HAP-1 (cell line): Measurements from ENCODE around the gene SF3A1.
"Not testable (repeated sequence)": the region's sequence is repeated elsewhere in the genome, so short reads cannot be mapped to it uniquely, and the experiment has no call there.

ENCODE experiments used
- DNase-seq, 2 experiments: peaks; one replicate each; pipeline ENCODE4 v3.0.0-alpha.2; 2016 to 2020; ENCODE audit warnings: low spot score in 2 of 2
- H3K27me3 ChIP-seq: fragments of 250-450 bp; sonication (Bioruptor Pico); 2 replicates; pipeline ENCODE4 v1.5.1; 2020; ENCODE audit warnings: low read depth, mild to moderate bottlenecking, moderate library complexity
- H3K36me3 ChIP-seq: fragments of 250-450 bp; sonication (Bioruptor Pico); replicated peaks from 2 replicates; pipeline ENCODE4 v1.5.1; 2020; ENCODE audit warnings: mild to moderate bottlenecking
- H3K4me1 ChIP-seq: fragments of 250-450 bp; sonication (Bioruptor Pico); 2 replicates; pipeline ENCODE4 v1.5.1; 2020; ENCODE audit warnings: mild to moderate bottlenecking
- H3K4me3 ChIP-seq: fragments of 250-450 bp; sonication (Bioruptor Pico); 2 replicates; pipeline ENCODE4 v1.5.1; 2020; ENCODE audit warnings: mild to moderate bottlenecking, moderate library complexity
- H3K9me3 ChIP-seq: fragments of 250-450 bp; sonication (Bioruptor Pico); 2 replicates; pipeline ENCODE4 v1.5.1; 2020; ENCODE audit warnings: mild to moderate bottlenecking, moderate library complexity
- in situ Hi-C: fragments of 300-500 bp; cut with MboI; formaldehyde crosslinking; loops from 3 replicates; pipeline ENCODE4 v1.14.3; 2020; ENCODE audit warnings: low sequenced_read_pairs, inconsistent platforms, mixed read lengths

The SF3A1 gene

DNA sequence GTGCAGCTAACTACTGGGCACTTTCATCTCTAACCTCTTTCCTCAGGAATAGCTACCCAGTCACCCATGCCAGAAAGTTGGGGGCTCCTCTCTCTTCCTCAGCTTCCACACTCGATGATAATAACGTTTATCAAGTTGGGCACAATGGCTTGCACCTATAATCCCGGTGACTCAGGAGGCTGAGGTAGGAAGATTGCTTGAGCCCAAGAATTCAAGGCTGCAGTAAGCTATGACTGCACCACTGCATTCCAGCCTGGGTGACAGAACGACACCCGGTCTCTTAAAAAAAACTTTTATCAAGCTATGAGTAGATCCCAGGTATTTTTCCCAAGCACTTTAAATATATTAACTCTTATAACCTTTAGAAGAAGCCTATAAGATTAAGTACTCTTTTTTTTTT lies 2.0 kb downstream of the SF3A1 start:
- no peaks in the 10 kb centered on the region for H3K27me3 ChIP-seq
- in situ Hi-C loops, result no loop called here

GRCh38 chr22:30351226-30351625 lies 5.5 kb downstream of the SF3A1 start:
- Histone ChIP-seq H3K4me3 (no peak overlapping the region), H3K4me1 (peaks cover 6% of the 10 kb centered on the region), H3K36me3 (peaks cover 64% of the 10 kb centered on the region), H3K9me3 (no peaks in the 10 kb centered on the region), H3K27me3 (no peaks in the 10 kb centered on the region)
- DNase-seq, result no peak
- in situ Hi-C loops, result no loop called here

More for the DNA sequence above, 2.0 kb downstream of the SF3A1 start:
- Histone ChIP-seq H3K4me1 (peaks cover 6% of the 10 kb centered on the region), H3K9me3 (no peaks in the 10 kb centered on the region), H3K4me3 (no peak overlapping the region), H3K36me3 (peaks cover 43% of the 10 kb centered on the region)
- DNase-seq, result no peak

DNA sequence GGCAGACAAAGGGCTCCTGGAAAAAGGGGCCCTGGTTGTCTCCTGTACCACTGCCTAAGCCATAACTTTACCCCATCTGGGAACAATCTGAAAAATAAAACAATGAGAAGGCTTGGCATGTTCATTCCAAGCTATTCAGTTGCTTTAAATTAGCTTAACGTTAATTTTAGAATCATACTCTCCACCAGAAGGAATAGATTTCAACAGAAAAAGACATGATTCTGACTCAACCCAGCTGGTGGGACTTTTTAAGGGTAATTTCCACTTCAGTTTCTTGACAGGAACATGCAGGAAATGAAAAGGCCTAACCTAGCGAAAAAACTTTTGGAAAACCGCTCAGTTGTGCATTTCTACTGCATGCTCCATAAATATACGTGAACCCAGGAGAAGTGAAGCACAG lies 7.9 kb downstream of the SF3A1 start:
- in situ Hi-C loops, result no loop called here
- Histone ChIP-seq H3K36me3 (peaks cover 84% of the 10 kb centered on the region), H3K27me3 (no peaks in the 10 kb centered on the region)

GRCh38 chr22:30348404-30348803 lies 8.3 kb downstream of the SF3A1 start:
- Histone ChIP-seq H3K4me1 (no peaks in the 10 kb centered on the region), H3K4me3 (no peak overlapping the region), H3K9me3 (no peaks in the 10 kb centered on the region), H3K27me3 (no peaks in the 10 kb centered on the region), H3K36me3 (peaks cover 84% of the 10 kb centered on the region)
- DNase-seq, result no peak
- in situ Hi-C loops, result no loop called here

More for the DNA sequence above, 7.9 kb downstream of the SF3A1 start:
- Histone ChIP-seq H3K9me3 (no peaks in the 10 kb centered on the region), H3K4me3 (no peak overlapping the region), H3K4me1 (no peaks in the 10 kb centered on the region)
- DNase-seq, result no peak

GRCh38 chr22:30347255-30347892 lies 9.3 kb downstream of the SF3A1 start:
- in situ Hi-C loops, result no loop called here
- H3K4me3 ChIP-seq, result no peak overlapping the region
- H3K36me3 ChIP-seq, result peaks cover 86% of the 10 kb centered on the region
- no peaks in the 10 kb centered on the region for H3K27me3 ChIP-seq
- no peaks in the 10 kb centered on the region for H3K9me3 ChIP-seq
- no peaks in the 10 kb centered on the region for H3K4me1 ChIP-seq
- no peak for DNase-seq

DNA sequence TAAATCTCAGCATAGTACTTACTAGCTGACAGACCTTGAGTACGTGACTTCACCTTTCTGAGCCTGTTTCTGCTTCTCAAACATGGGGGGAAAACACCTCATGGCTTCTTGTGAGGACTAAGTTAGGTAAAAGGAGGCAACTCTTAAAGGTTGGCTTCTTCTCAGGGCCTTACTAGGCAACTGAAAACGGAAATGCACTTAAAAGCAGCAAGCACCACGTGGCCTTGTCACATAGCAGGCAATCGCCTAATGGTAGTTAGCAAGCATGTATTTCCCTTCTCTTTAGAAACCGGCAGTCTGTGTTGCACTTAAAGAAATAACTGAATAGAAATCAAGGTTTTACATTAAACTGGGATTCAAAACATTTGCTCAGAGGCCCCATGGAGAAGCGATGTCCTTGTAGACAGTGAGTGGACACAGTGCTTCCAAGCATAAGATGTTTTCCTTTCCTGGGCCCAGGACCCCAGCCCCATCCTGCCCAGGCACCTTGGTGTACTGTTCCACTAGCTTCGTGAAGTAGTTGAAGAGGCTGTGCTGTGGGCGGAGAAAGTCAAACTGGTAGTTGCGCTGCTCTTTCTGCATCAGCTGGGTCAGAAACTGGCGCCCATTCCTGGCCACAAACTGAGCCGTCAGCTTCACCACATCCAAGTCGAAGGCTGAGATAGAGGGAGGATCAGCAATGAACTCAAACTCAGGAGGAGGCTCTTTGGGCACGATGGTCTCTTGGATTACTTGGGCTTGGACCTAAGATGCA lies 12.1 kb downstream of the SF3A1 start:
- in situ Hi-C loops, result no loop called here
- Histone ChIP-seq H3K36me3 (peaks cover 89% of the 10 kb centered on the region), H3K4me3 (no peak overlapping the region), H3K27me3 (no peaks in the 10 kb centered on the region), H3K9me3 (no peaks in the 10 kb centered on the region), H3K4me1 (no peaks in the 10 kb centered on the region)
- no peak for DNase-seq

DNA sequence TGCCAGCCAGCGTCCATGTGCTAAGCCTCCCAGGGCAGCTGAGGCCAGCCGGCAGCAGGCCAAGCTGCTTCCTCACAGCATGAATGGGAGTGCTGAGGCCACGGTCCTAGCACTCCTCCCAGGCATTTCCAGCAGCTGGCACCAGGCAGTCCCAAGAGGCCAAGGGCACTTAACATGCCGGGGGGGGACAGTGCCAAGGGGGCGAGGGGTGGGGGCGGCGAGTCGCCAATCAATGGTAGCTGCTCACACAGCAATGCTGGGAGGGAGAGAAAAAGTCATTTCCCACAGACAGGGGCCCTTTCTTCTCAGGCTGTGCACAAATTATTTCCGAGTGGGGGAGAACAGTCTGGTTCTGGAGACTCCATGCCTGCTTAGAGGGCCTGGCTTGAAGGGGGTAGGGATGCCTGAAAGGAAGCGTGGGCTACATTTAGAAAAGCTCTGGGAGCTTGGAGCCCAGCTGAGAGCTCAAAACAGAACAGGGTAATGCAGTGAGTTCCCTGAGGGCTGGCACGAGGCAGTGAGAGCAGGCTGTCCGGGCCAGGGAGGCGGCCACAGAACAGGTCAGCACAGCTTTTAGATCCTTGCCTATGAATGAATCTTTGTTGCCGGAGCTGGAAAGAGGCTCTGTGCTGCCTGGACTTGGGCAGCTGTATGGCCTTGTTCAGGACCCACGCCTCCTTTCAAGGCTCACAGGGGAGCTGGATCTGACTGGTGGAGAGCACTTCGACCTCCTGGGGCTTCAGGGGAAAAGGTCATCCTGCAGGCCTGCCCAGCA lies 15.6 kb downstream of the SF3A1 start:
- no peak overlapping the region for H3K4me3 ChIP-seq
- in situ Hi-C loops, result no loop called here
- no peaks in the 10 kb centered on the region for H3K9me3 ChIP-seq
- DNase-seq, result no peak
- H3K4me1 ChIP-seq, result no peaks in the 10 kb centered on the region
- H3K36me3 ChIP-seq, result peaks cover 93% of the 10 kb centered on the region
- no peaks in the 10 kb centered on the region for H3K27me3 ChIP-seq

GRCh38 chr22:30338802-30339201 lies 17.9 kb downstream of the SF3A1 start:
- DNase-seq, result no peak
- Histone ChIP-seq H3K4me3 (no peak overlapping the region), H3K27me3 (no peaks in the 10 kb centered on the region), H3K36me3 (peaks cover 93% of the 10 kb centered on the region), H3K9me3 (no peaks in the 10 kb centered on the region), H3K4me1 (no peaks in the 10 kb centered on the region)
- in situ Hi-C loops, result no loop called here

DNA sequence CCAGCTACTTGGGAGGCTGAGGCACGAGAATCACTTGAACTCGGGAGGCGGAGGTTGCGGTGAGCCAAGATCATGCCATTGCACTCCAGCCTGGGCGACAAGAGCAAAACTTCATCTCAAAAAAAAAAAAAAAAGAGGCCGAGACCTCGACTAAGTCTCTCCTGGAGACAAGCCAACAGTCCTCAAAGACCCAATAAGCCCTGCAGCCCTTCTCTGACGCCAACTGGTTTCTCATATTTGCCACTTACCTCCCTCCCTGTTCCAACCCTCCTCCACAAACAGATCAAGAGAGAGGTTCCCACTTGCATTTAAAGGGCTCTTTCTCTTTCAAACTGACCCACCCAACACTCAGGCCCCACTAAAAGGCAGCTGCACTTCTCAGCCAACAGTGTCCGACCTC lies 18.4 kb downstream of the SF3A1 start:
- in situ Hi-C loops, result not testable (repeated sequence)

GRCh38 chr22:30337461-30337778 lies 19.3 kb downstream of the SF3A1 start:
- Histone ChIP-seq H3K4me1 (no peaks in the 10 kb centered on the region), H3K9me3 (no peaks in the 10 kb centered on the region), H3K36me3 (peaks cover 91% of the 10 kb centered on the region), H3K4me3 (no peak overlapping the region), H3K27me3 (no peaks in the 10 kb centered on the region)
- in situ Hi-C loops, result no loop called here
- no peak for DNase-seq

More for the DNA sequence above, 18.4 kb downstream of the SF3A1 start:
- H3K9me3 ChIP-seq, H3K4me3 ChIP-seq, H3K4me1 ChIP-seq, DNase-seq, H3K27me3 ChIP-seq: not testable (repeated sequence)
- peaks cover 93% of the 10 kb centered on the region for H3K36me3 ChIP-seq

DNA sequence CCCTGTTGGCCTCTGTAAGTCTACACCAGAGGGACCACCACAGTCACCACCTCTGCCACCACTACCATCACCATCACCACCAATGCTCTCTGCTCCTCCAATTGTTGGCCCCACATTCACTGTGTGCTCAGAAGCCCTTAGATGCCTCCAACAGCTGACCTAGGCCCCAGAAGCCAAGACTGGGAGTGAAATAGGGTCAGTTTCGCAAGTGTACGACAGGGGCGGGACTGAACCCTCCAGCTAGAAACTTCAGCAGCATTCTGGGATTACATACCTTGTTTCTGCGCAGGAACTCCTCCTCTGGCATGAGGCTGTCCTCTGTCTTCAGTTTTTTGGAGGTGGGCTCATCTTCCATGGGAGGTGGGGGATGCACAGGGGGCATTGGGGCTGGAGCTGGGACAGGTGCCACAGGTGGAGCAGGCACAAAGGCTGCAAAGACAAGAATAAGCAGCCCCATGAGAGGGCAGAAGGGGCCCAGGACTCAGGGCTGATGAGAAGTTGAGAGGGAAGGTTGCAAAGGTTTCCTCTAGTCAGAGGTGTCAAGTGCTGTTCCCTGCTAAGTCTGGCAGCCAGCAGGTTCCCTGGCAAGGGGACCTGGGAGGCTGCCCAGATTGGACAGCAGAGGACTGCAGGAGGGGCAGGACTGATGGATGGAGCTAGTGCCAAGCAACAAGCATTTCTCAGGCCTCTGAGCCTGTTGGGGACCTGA lies 19.8 kb downstream of the SF3A1 start:
- Histone ChIP-seq H3K4me1 (no peaks in the 10 kb centered on the region), H3K9me3 (no peaks in the 10 kb centered on the region), H3K36me3 (peaks cover 88% of the 10 kb centered on the region), H3K27me3 (no peaks in the 10 kb centered on the region), H3K4me3 (no peak overlapping the region)
- DNase-seq, result no peak
- in situ Hi-C loops, result no loop called here

DNA sequence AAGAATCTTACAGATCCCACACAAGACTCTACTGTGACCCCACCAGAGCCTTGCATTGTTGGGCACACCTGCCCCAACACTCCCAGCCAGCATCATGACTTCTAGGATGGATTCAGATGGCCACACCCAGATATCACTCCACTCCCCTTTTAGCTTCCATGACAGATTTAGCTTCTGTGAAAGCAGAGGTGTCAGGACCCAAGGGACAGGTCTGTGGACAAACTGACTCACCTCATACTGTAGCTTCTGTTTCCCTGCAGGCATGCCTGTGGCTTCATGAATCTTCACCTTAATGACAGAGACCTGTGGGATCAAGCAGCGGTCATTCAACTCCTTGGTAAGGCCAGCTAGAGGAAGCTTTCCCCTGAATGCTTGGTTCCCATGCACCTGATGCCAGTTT lies 21.5 kb downstream of the SF3A1 start:
- in situ Hi-C loops, result no loop called here
- Histone ChIP-seq H3K4me3 (no peak overlapping the region), H3K27me3 (no peaks in the 10 kb centered on the region), H3K4me1 (no peaks in the 10 kb centered on the region), H3K36me3 (peaks cover 79% of the 10 kb centered on the region), H3K9me3 (no peaks in the 10 kb centered on the region)
- no peak for DNase-seq

GRCh38 chr22:30334646-30335045 lies 22.0 kb downstream of the SF3A1 start:
- DNase-seq, result no peak
- no peaks in the 10 kb centered on the region for H3K9me3 ChIP-seq
- peaks cover 74% of the 10 kb centered on the region for H3K36me3 ChIP-seq
- H3K27me3 ChIP-seq, result no peaks in the 10 kb centered on the region
- no peaks in the 10 kb centered on the region for H3K4me1 ChIP-seq
- in situ Hi-C loops, result no loop called here
- no peak overlapping the region for H3K4me3 ChIP-seq

DNA sequence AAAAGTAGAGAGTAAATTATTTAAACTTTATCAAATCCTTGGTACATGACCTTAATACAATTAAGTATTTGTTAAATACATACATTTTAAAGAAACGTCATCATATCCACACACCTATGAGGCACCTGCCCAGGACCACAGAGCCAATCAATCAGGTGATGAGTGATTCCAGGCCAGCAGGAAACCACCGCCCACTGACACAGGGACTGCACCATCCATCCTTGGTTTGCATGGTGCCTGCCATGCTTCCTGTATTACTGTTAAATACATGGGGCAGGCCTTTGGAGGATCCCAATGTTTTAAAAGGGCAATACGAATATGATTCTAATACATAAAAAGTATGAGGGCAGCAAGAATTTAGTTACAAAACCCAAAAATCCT lies 23.0 kb downstream of the SF3A1 start:
- Histone ChIP-seq H3K27me3 (no peaks in the 10 kb centered on the region), H3K36me3 (peaks cover 64% of the 10 kb centered on the region)

More for the DNA sequence above, 23.0 kb downstream of the SF3A1 start:
- DNase-seq, result no peak
- H3K9me3 ChIP-seq, result no peaks in the 10 kb centered on the region
- H3K4me1 ChIP-seq, result no peaks in the 10 kb centered on the region
- no peak overlapping the region for H3K4me3 ChIP-seq
- in situ Hi-C loops, result no loop called here
